ENCODE results near the gene SLC15A2.
"Not testable (repeated sequence)": the region's sequence is repeated elsewhere in the genome, so short reads cannot be mapped to it uniquely, and the experiment has no call there.

Gene SLC15A2
- long read RNA-seq, donor 1: 0 reads
- long read RNA-seq, donor 2: 0 reads
- long read RNA-seq, donor 3, partial matches to known transcripts: 0 of 2 reads
- long read RNA-seq, donor 3, other reads (novel, unspliced or antisense): 0 of 2 reads
- long read RNA-seq, donor 4: 0 reads
- long read RNA-seq, donor 5, partial matches to known transcripts: 0 of 1 reads
- long read RNA-seq, donor 5, other reads (novel, unspliced or antisense): 0 of 1 reads
- long read RNA-seq, donor 6: 0 reads
- long read RNA-seq, donor 7: 0 reads
- long read RNA-seq, donor 8, partial matches to known transcripts: 0 of 1 reads
- long read RNA-seq, donor 8, other reads (novel, unspliced or antisense): 0 of 1 reads

GRCh38 chr3:121894301-121894990 is at the start of gene SLC15A2:
SLC15A2 (plus strand) TSS chr3:121894401; CDS start chr3:121894477, 76 bp downstream.
- DNase-seq: no peak

GRCh38 chr3:121844892-121845291 is 49.3 kb upstream of the SLC15A2 start:
- no peak for DNase-seq

GRCh38 chr3:121852256-121852655 is 41.9 kb upstream of the SLC15A2 start:
- no peak for DNase-seq

GRCh38 chr3:121855555-121855954 is 38.6 kb upstream of the SLC15A2 start:
- DNase-seq: no peak

GRCh38 chr3:121857778-121858177 is 36.4 kb upstream of the SLC15A2 start:
- not testable (repeated sequence) for DNase-seq

GRCh38 chr3:121863247-121863646 is 31.0 kb upstream of the SLC15A2 start:
- DNase-seq: not testable (repeated sequence)

GRCh38 chr3:121863801-121864200 is 30.4 kb upstream of the SLC15A2 start:
- no peak for DNase-seq

GRCh38 chr3:121869736-121870135 is 24.5 kb upstream of the SLC15A2 start:
- DNase-seq: no peak

GRCh38 chr3:121870717-121871116 is 23.5 kb upstream of the SLC15A2 start:
- no peak for DNase-seq

- DNase-seq: no peak
Measured at GRCh38 chr3:121871430-121871829, 22.8 kb upstream of the SLC15A2 start.

- DNase-seq: no peak
Measured at GRCh38 chr3:121878411-121878810, 15.8 kb upstream of the SLC15A2 start.

- no peak for DNase-seq
Measured at GRCh38 chr3:121883507-121883906, 10.7 kb upstream of the SLC15A2 start.

- DNase-seq: no peak
Measured at GRCh38 chr3:121885386-121885785, 8.8 kb upstream of the SLC15A2 start.

- DNase-seq: no peak
Measured at GRCh38 chr3:121895121-121895520, 920 bp downstream of the SLC15A2 start.

GRCh38 chr3:121895736-121896135 is 1.5 kb downstream of the SLC15A2 start:
- DNase-seq: no peak

- DNase-seq: no peak
Measured at GRCh38 chr3:121896823-121897222, 2.6 kb downstream of the SLC15A2 start.

- no peak for DNase-seq
Measured at GRCh38 chr3:121897296-121897695, 3.1 kb downstream of the SLC15A2 start.

GRCh38 chr3:121913305-121913990 is 19.2 kb downstream of the SLC15A2 start:
- no peak for DNase-seq

- DNase-seq: no peak
Measured at GRCh38 chr3:121914081-121914998, 20.1 kb downstream of the SLC15A2 start.

GRCh38 chr3:121916189-121916588 is 22.0 kb downstream of the SLC15A2 start:
- DNase-seq: no peak

GRCh38 chr3:121918779-121919483 is 24.7 kb downstream of the SLC15A2 start:
- no peak for DNase-seq

Data from right kidney (tissue), 9 donors.